IMR-90 (cell line): ENCODE results near the gene ENTPD3. TPM values are rescaled to one million over a fixed set of nuclear protein-coding genes. Genes with fewer than 3 reads are reported as not detected.
A peak's percentile ranks its signal among the peaks of the same experiment; 100 is the strongest.

Experiments used
- ATAC-seq: fragments of 200-7000 bp; cut with Tn5 transposase; 2 replicates; pipeline ENCODE4 v1.9.1; 2020; ENCODE audit warnings: low read depth, mild to moderate bottlenecking, moderate library complexity
- BruUV-seq: library from RNA; stranded (reverse); fragments of 400-500 nt; replicated peaks from 2 replicates; lab custom pipeline; 2021; lab: Mats Ljungman, UMichigan
- CTCF ChIA-PET: fragments of 300-600 bp; formaldehyde crosslinking; extraction: SDS; loops from one replicate; lab custom pipeline; 2021; ENCODE audit warnings: antibody characterized with exemption; lab: Yijun Ruan, JAX
- POLR2A ChIA-PET: fragments of 300-600 bp; sonication (Branson Sonifier 250); formaldehyde crosslinking; loops from one replicate; lab custom pipeline; 2022; ENCODE audit warnings: antibody characterized with exemption; ENCODE audit not compliant: unreplicated experiment; lab: Charles Lee
- DNase-seq: peaks from one replicate; pipeline ENCODE4 v3.0.0; 2013
- H2AFZ ChIP-seq: replicated peaks from 2 replicates; pipeline ENCODE3; 2013; ENCODE audit warnings: low read length, mild to moderate bottlenecking; ENCODE audit not compliant: poor library complexity
- H2AK5ac ChIP-seq: 2 replicates; pipeline ENCODE4 v1.6.1; 2013; ENCODE audit warnings: low read depth, low read length, inconsistent platforms
- H2AK9ac ChIP-seq: replicated peaks from 2 replicates; pipeline ENCODE3; 2013; ENCODE audit warnings: mild to moderate bottlenecking, low read depth, low read length, moderate library complexity; ENCODE audit not compliant: poor library complexity
- H2BK120ac ChIP-seq: 2 replicates; pipeline ENCODE4 v1.6.1; 2013; ENCODE audit warnings: low read depth, low read length, inconsistent platforms
- H2BK15ac ChIP-seq: 3 replicates; pipeline ENCODE4 v1.6.1; 2013; ENCODE audit warnings: low read depth, low read length, inconsistent platforms
- H2BK20ac ChIP-seq: 2 replicates; pipeline ENCODE4 v1.6.1; 2013; ENCODE audit warnings: low read depth, mild to moderate bottlenecking, inconsistent platforms, low read length, moderate library complexity
- H2BK5ac ChIP-seq: 2 replicates; pipeline ENCODE4 v1.6.1; 2013; ENCODE audit warnings: mild to moderate bottlenecking, low read depth, low read length, inconsistent platforms; ENCODE audit not compliant: poor library complexity, severe bottlenecking
- H3K14ac ChIP-seq: replicated peaks from 2 replicates; pipeline ENCODE4 v1.6.1; 2013; ENCODE audit warnings: low read depth, low read length, inconsistent platforms
- H3K18ac ChIP-seq: 2 replicates; pipeline ENCODE4 v1.6.1; 2013; ENCODE audit warnings: low read depth, low read length, control low read depth
- H3K23ac ChIP-seq: 2 replicates; pipeline ENCODE4 v1.6.1; 2013; ENCODE audit warnings: low read depth, low read length, inconsistent platforms
- H3K27ac ChIP-seq: 2 replicates; pipeline ENCODE4 v1.5.1; 2013; ENCODE audit warnings: mild to moderate bottlenecking, control low read depth, low read length; ENCODE audit not compliant: insufficient read depth
- H3K27me3 ChIP-seq: 2 replicates; pipeline ENCODE4 v1.6.1; 2013; ENCODE audit warnings: low read length; ENCODE audit not compliant: control insufficient read depth, insufficient read depth
- H3K36me3 ChIP-seq: 2 replicates; pipeline ENCODE4 v1.6.1; 2013; ENCODE audit warnings: low read length, mixed read lengths; ENCODE audit not compliant: control insufficient read depth, insufficient read depth
- H3K4ac ChIP-seq: 2 replicates; pipeline ENCODE4 v1.6.1; 2013; ENCODE audit warnings: low read depth, low read length, inconsistent platforms
- H3K4me1 ChIP-seq: 2 replicates; pipeline ENCODE4 v1.6.1; 2013; ENCODE audit warnings: low read length, mixed read lengths; ENCODE audit not compliant: control insufficient read depth, insufficient read depth
- H3K4me2 ChIP-seq: 2 replicates; pipeline ENCODE4 v1.6.1; 2013; ENCODE audit warnings: low read depth, mild to moderate bottlenecking, control low read depth, low read length, moderate library complexity
- H3K4me3 ChIP-seq: 2 replicates; pipeline ENCODE4 v1.5.1; 2013; ENCODE audit warnings: low read depth, mild to moderate bottlenecking, control low read depth, low read length, moderate library complexity; ENCODE audit not compliant: insufficient read depth
- H3K56ac ChIP-seq: 2 replicates; pipeline ENCODE4 v1.6.1; 2013; ENCODE audit warnings: low read length, inconsistent platforms; ENCODE audit not compliant: insufficient read depth; ENCODE audit errors: extremely low read depth
- H3K79me1 ChIP-seq, 2 experiments: 2 replicates each; pipeline ENCODE4 v1.6.1; 2013; ENCODE audit warnings: low read length in 2 of 2, inconsistent platforms in 1 of 2, low read depth in 1 of 2
- H3K9ac ChIP-seq: 2 replicates; pipeline ENCODE4 v1.6.1; 2013; ENCODE audit warnings: low read depth, low read length, control low read depth
- H3K9me1 ChIP-seq: 2 replicates; pipeline ENCODE4 v1.6.1; 2013; ENCODE audit warnings: low read length, inconsistent platforms; ENCODE audit not compliant: insufficient read depth
- H3K9me3 ChIP-seq: 2 replicates; pipeline ENCODE4 v1.6.1; 2013; ENCODE audit warnings: low read length; ENCODE audit not compliant: control insufficient read depth, insufficient read depth
- H4K20me1 ChIP-seq: 2 replicates; pipeline ENCODE4 v1.6.1; 2013; ENCODE audit warnings: low read length, inconsistent platforms; ENCODE audit not compliant: insufficient read depth
- H4K5ac ChIP-seq: 2 replicates; pipeline ENCODE4 v1.6.1; 2013; ENCODE audit warnings: mild to moderate bottlenecking, low read depth, low read length, control low read depth
- H4K8ac ChIP-seq, 2 experiments: 2 replicates each; pipeline ENCODE4 v1.6.1; 2013; ENCODE audit warnings: low read depth in 2 of 2, low read length in 2 of 2, control low read depth in 1 of 2, inconsistent platforms in 1 of 2
- H4K91ac ChIP-seq: 2 replicates; pipeline ENCODE4 v1.6.1; 2013; ENCODE audit warnings: low read depth, low read length, inconsistent platforms; ENCODE audit not compliant: insufficient read depth
- MXI1 ChIP-seq: IDR thresholded peaks from 2 replicates; pipeline ENCODE4 v1.6.1; 2012; ENCODE audit warnings: low read depth, mild to moderate bottlenecking, low read length, moderate library complexity, borderline replicate concordance
- POLR2A ChIP-seq: IDR thresholded peaks from 2 replicates; pipeline ENCODE4 v1.6.1; 2012; ENCODE audit warnings: mild to moderate bottlenecking, low read depth, low read length
- WGBS, 2 experiments: methylation state at CpG; one replicate each; pipeline versions ENCODE4 v1.1.5 to v1.1.7; 2013; ENCODE audit warnings: missing lambda C conversion rate in 2 of 2; ENCODE audit not compliant: insufficient read length in 1 of 2; ENCODE audit errors: extremely low coverage in 2 of 2; 5-methylcytosine and 5-hydroxymethylcytosine counted together
- dilution Hi-C: fragments of 300-500 bp; cut with HindIII; formaldehyde crosslinking; loops from one replicate; pipeline ENCODE4 v1.14.3; 2018; ENCODE audit warnings: low sequenced_read_pairs; ENCODE audit not compliant: unreplicated experiment
- in situ Hi-C: fragments of 300-500 bp; cut with MboI; formaldehyde crosslinking; loops from 3 replicates; pipeline ENCODE4 v1.14.3; 2019; ENCODE audit warnings: low sequenced_read_pairs, inconsistent platforms, mixed read lengths
- intact Hi-C: fragments of 100-400 bp; cut with micrococcal nuclease; formaldehyde crosslinking; loops from 2 replicates; pipeline ENCODE4 v1.10.0; 2022
- polyA plus RNA-seq, 3 experiments: library from polyadenylated mRNA; depleted of rRNA; stranded (reverse); fragments of >200 nt; gene quantifications; 2 replicates each; pipeline ENCODE4 v1.2.3, GENCODE V29; 2012; ENCODE audit warnings: low replicate concordance in 1 of 3
- total RNA-seq: library from RNA; depleted of rRNA; stranded (reverse); fragments of >200 nt; gene quantifications from 2 replicates; pipeline ENCODE4 v1.2.3, GENCODE V29; 2012

ENTPD3 gene
- total and polyA plus RNA-seq, 2 of the 4 experiments (the other 2 are of a cell fraction): not detected

DNA sequence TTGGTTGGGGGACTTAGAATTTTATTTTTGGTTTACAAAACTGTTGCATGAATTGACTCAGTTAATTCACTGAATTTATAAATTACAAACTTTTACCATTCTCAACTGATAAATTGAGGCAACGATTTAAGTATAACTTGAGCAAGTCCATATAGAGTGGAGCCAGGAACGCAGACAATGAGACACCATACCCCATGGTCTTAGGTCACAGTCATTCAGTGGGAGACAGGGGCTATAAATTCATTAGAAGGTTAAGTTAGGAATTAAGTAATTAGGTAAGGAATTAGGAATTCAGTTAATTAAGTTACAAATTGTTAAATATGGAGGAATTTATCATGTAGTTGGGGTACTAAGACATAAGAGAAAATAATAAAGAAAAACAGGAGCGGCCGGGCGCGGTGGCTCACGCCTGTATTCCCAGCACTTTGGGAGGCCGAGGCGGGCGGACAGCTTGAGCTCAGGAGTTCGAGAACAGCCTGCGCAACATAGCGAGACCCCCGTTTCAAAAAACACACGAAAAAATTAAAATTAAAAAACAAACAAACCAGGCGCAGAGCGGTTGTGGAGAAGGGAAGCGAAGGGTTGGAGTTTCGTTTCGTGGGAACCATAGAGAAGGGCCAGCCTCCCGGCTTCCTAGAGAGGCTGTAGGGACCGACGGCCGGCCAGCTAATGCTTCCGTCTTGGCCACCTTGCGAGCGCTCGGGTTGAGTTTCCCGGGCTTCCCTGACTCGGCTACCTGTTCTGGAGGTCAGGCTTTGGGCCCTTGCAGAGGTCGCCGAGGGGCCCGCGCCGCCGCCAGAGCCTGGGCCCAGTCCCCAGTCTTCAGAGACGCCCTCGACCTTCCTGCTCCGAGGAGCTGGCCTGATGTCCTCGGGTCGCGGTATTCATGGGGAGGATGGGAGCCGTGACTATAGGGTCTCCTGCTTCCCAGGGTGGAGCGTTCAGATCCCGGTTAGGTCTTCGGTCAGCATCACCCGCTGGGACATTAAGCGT lies 89.8 kb downstream of the ENTPD3 start, which contains the start of gene ZNF619:
ZNF619 (plus strand) TSS at position 645 of the 993 bp plus-strand sequence. CDS start 858 bp downstream, outside the sequence.
- Histone ChIP-seq H4K91ac (peak within 1 kb of the TSS; percentile 67), H2BK20ac (no peak within 1 kb of the TSS), H3K27me3 (no peaks in the 10 kb centered on the region), H3K4me2 (peak within 1 kb of the TSS; percentile 84), H3K14ac (peak within 1 kb of the TSS; percentile 83), H2BK120ac (0 out of 2 replicates have a peak within 1 kb of the TSS, but pooled peaks have one; percentile 20), H2BK15ac (no peak within 1 kb of the TSS), H2AFZ (peak within 1 kb of the TSS; percentile 87), H2AK9ac (peak within 1 kb of the TSS; percentile 56), H3K79me1 (peaks cover 8 to 11% of the 10 kb centered on the region in 2 experiments; a peak in 3 of 4 replicates), H2BK5ac (no peak within 1 kb of the TSS), H3K27ac (peak within 1 kb of the TSS; percentile 41), H3K36me3 (no peaks in the 10 kb centered on the region; the same call in 1 of the 2 replicates), H4K20me1 (no peaks in the 10 kb centered on the region), H4K5ac (peak within 1 kb of the TSS; percentile 98), H3K23ac (peak within 1 kb of the TSS; percentile 39; the same call in 1 of the 2 replicates), H2AK5ac (no peak within 1 kb of the TSS), H3K4ac (peak within 1 kb of the TSS; percentile 83), H4K8ac (peak within 1 kb of the TSS; percentile 95 to 96), H3K4me3 (peak within 1 kb of the TSS; percentile 70), H3K18ac (peak within 1 kb of the TSS; percentile 17; the same call in 1 of the 2 replicates), H3K4me1 (peaks cover 3% of the 10 kb centered on the region), H3K9ac (peak within 1 kb of the TSS; percentile 84), H3K56ac (0 out of 2 replicates have a peak within 1 kb of the TSS, but pooled peaks have one; percentile 39), H3K9me3 (no peaks in the 10 kb centered on the region), H3K9me1 (peaks cover 9% of the 10 kb centered on the region)
- no TSS peak for BruUV-seq
- ChIA-PET POLR2A (no interaction called here), CTCF (interaction anchor here (1.1 kb wide), 1 partner anchor 12 kb away, joined by 3 read pairs; no protein-coding TSS in a partner anchor)
- in situ Hi-C loops (no loop called here), intact Hi-C loops (loop anchor here (1.0 kb wide), 1 partner anchor 48 kb away; the partner anchor contains the start of gene ZNF621), dilution Hi-C loops (no loop called here)
- ATAC-seq (peak; percentile 99), DNase-seq (peak; percentile 73)
- 0% methylated on average over 9 of the region's 48 CpGs; no CpG with 5 or more reads in 1 of the 2 experiments for WGBS, 2 experiments
- no peak for TF ChIP-seq MXI1
- 0 out of 2 replicates have a peak, but pooled peaks have one; percentile 27 for TF ChIP-seq POLR2A
